GM12874 (cell line): Measurements from ENCODE around the gene STYX.

Experiments used
- TF ChIP-seq, protein P1 (sequence below): IDR thresholded peaks from 2 replicates; pipeline ENCODE4 v1.5.1; 2011; ENCODE audit warnings: low read depth, mild to moderate bottlenecking, control low read depth, low read length, moderate library complexity; ENCODE audit not compliant: insufficient read depth

The STYX gene

DNA sequence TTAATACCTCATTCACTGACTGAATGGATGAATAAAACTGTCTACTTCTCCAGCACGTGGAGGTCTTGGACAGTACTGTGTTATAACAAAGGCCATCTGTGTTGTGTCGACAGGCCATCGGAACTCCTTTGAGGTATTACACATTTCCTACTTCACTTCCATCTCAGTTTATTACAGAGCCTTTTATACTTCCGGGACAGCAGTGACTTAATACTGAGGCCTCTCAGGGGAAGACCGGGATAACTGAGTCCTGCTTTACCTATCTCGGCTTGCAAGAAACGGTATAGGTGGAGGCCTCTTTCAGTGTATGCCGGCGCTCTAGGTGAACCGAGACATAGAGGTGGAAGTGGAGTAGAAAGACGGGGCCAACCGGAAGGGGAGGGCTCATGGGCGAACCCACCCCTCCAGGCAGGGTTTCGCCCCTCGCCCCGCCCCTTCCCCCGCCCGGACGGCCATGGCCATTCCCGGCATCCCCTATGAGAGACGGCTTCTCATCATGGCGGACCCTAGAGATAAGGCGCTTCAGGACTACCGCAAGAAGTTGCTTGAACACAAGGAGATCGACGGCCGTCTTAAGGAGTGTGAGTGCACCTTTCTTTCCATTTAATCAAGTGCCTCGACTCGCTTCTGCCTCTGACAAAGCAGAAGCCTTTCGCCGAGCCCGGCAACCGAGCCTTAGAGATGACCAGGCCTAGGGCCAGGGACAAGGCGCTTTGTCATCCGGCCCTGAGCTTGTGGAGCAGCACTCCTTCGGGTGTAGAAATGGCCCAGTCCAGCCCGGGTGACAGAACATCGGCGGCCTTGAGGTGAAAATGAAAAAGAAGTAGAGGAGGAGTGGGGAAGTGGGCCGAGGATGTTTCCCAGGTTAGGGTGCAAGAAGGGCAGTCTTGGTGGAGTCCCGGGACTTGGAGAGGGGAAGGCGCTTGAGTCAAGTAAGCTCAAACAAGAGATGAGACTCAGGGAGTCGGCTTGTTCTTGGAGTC lies 23.0 kb upstream of the STYX start, which contains the start of gene PSMC6:
TSS of gene PSMC6 (plus strand) at position 477 of the 983 bp plus-strand sequence. CDS start at position 497, 20 bp downstream.
- TF ChIP-seq, protein P1, sequence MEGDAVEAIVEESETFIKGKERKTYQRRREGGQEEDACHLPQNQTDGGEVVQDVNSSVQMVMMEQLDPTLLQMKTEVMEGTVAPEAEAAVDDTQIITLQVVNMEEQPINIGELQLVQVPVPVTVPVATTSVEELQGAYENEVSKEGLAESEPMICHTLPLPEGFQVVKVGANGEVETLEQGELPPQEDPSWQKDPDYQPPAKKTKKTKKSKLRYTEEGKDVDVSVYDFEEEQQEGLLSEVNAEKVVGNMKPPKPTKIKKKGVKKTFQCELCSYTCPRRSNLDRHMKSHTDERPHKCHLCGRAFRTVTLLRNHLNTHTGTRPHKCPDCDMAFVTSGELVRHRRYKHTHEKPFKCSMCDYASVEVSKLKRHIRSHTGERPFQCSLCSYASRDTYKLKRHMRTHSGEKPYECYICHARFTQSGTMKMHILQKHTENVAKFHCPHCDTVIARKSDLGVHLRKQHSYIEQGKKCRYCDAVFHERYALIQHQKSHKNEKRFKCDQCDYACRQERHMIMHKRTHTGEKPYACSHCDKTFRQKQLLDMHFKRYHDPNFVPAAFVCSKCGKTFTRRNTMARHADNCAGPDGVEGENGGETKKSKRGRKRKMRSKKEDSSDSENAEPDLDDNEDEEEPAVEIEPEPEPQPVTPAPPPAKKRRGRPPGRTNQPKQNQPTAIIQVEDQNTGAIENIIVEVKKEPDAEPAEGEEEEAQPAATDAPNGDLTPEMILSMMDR: no peak

DNA sequence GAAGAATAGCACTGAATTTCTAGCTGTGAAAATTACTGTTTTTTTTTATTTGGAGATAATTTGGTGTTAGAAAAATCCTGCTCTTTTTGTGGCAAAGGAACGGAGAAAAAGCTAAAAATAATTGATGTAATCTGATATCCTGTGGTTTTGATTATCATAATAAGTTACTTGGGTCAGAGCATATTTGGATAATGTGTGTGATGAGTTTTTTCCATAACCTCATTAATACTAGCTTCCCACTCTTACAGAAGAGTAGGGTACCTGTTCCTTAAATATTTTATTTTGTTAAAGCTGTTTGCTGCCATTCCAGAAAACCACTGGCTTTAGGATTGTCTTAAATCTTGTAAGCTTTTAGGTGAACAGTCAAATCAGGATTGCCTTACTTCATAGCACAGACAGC lies 18.3 kb upstream of the STYX start:
- TF ChIP-seq, protein P1: no peak

DNA sequence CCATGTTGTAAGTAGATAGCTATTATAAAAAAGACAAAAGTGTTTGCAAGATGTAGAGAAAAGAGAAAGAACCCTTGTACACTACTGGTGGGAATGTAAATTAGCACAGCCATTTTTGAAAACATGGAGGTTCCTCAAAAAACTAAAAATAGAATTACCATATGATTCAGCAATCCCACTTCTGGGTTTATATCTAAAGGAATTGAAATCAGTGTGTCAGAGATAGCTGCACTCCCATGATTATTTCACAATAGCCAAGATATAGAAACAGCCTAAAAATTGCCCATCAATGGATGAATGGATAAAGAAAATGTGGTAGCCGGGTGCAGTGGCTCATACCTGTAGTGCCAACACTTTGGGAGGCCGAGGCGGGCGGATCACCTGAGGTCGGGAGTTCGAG lies 13.8 kb upstream of the STYX start:
- TF ChIP-seq, protein P1: no peak

DNA sequence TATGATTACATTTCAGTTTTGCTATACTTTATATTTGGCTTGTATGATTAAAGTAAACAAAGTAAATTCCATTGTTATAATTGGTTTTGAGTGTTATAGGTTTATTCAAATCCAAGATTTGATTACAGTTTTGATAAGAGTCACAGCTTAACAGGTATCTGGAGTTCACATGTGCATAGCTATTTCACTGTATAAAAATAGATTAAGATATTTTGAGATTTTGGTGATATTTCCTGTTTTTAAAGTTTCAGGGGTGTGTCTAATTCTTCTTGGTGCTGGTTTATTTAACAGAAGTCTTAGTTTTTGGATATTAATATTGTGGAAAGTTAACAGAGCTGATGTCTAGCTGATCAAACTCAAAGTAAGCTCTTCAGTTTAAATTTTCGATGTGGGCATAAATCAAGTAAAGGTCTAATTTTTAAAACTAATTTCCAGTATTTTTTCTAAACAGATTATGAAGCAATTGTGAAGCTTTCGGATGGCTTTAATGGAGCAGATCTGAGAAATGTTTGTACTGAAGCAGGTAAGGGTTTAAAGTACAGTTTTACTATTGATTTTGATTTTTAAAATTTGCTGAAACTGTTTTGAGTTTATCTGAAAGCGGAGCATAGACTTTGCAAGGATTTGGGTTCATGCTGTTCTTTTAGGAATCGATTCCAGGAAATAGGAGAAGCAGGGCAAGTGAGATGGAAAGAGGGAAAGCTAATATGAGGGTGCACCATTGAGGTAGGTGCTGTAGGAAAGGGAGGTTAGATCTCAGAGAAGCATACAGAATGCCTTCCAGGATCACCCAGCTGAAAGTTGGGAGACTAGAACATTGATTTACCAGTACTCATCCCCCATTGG lies 6.2 kb upstream of the STYX start:
- TF ChIP-seq, protein P1: no peak

DNA sequence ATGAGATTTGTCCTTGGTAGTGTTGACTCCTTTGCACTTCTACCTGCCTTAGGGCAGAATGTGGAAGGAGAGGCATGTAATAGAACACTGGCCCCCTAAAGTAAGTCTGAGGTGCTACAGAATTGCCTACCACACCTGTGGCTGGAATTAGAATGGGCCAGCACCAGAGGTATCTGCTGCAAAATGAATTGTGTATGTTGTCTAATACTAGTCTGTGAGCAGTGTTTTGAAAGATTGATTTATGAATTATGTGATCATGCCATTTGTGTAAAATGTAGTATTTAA lies 5.7 kb upstream of the STYX start:
- TF ChIP-seq, protein P1: no peak

DNA sequence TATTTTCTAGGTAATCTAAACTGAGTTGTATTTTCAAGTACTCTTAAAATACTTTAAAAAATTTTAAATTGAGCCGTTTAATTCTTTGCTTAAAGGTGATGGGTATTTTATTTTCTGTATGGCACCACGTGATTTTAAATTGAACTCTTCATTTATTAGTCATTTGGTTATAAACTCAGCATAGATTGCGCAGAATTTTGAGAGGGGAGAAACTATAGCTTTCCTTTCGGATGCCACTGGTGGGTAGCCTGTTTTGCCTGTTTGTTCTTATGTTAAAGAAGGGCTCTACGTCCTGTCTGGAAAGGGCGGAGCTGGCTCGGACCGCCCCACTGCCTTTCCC lies 411 bp upstream of the STYX start:
- TF ChIP-seq, protein P1: no peak

DNA sequence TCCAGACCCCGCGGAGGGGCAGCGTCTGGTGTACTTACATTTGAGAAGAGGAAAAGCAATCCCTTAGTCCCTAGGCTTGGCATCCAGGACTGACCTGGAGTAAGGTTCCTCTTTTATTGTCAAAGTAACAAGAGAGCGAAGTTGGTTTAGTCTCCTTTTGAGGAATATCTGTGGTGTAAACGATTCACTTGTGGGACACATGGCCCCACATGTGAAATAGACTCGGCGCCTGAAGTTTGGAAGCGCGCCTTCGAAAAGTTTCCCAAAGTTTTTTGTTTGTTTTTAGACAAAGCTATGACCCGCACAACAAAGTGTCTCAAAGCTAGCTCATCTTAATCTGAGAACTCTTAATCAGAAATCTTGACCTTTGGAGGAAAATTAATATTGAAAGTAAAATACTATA lies 744 bp downstream of the STYX start:
- TF ChIP-seq, protein P1: no peak
